A673 (cell line): ENCODE measurements around the gene ENTPD5.

Experiments used
- CTCF ChIP-seq: fragments of 300-800, 200-600 bp; sonication (generic); conservative IDR thresholded peaks from 2 replicates; pipeline ENCODE4 v1.5.1; 2017; ENCODE audit warnings: low read depth, mild to moderate bottlenecking, antibody characterized with exemption, low read length, moderate library complexity, mixed read lengths
- EZH2 ChIP-seq: fragments of 200-600 bp; sonication (generic); IDR thresholded peaks from 2 replicates; pipeline ENCODE4 v1.6.1; 2017; ENCODE audit warnings: borderline replicate concordance, low read depth, mild to moderate bottlenecking, mixed read lengths, antibody characterized with exemption, low read length; ENCODE audit not compliant: poor library complexity, severe bottlenecking

GRCh38 chr14:73991092-73991491 is 28.0 kb downstream of the ENTPD5 start:
- TF ChIP-seq EZH2 = no peak
- no peak for TF ChIP-seq CTCF
